ENCODE results near the gene CDT1.

The CDT1 gene

DNA sequence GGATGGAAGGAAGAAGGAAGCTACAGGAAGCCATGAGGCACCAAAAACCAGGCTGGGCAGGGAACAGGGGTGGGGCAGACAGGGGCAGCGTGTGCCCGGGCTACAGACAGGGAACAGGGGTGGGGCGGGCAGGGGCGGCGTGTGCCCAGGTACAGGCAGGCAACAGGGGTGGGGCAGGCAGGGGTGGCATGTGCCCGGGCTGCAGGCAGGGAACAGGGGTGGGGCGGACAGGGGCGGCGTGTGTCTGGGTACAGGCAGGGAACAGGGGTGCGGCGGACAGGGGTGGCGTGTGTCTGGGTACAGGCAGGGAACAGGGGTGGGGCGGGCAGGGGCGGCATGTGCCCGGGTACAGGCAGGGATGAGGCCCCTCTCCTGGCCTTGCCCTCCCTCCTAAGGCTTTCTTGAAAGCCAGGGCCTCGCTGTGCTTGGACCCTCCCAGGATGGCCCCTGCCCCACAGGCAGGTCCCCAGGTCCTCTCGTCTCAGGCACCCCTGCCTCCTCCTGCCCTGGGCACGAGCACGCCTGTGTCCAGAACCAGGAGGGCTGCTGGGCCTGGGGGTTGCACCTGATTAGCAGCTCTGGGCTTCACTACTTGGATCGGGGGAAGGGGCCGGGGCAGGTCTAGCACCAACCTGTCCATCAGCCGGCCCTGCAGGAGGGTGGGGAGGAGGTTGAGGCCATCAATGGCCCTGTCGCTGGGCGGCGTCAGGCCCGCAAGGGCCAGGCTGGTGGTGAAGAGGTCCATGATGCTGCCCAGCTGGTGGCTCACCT lies 22.7 kb downstream of the CDT1 start:
- H3K9me3 Mint-ChIP-seq: no peaks in the 10 kb centered on the region
- H3K4me1 Mint-ChIP-seq: peaks cover 7% of the 10 kb centered on the region
- no peak overlapping the region for H3K4me3 Mint-ChIP-seq
- H3K36me3 Mint-ChIP-seq (ENCODE audit: low read depth): peaks cover 4% of the 10 kb centered on the region
- DNase-seq: no peak
- TF ChIP-seq, protein P1, sequence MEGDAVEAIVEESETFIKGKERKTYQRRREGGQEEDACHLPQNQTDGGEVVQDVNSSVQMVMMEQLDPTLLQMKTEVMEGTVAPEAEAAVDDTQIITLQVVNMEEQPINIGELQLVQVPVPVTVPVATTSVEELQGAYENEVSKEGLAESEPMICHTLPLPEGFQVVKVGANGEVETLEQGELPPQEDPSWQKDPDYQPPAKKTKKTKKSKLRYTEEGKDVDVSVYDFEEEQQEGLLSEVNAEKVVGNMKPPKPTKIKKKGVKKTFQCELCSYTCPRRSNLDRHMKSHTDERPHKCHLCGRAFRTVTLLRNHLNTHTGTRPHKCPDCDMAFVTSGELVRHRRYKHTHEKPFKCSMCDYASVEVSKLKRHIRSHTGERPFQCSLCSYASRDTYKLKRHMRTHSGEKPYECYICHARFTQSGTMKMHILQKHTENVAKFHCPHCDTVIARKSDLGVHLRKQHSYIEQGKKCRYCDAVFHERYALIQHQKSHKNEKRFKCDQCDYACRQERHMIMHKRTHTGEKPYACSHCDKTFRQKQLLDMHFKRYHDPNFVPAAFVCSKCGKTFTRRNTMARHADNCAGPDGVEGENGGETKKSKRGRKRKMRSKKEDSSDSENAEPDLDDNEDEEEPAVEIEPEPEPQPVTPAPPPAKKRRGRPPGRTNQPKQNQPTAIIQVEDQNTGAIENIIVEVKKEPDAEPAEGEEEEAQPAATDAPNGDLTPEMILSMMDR (IDR thresholded peaks at IDR 0.05): no peak
- H3K27me3 Mint-ChIP-seq (ENCODE audit: low read depth, poor library complexity): peaks cover 2% of the 10 kb centered on the region
- no peak overlapping the region for H3K27ac Mint-ChIP-seq

DNA sequence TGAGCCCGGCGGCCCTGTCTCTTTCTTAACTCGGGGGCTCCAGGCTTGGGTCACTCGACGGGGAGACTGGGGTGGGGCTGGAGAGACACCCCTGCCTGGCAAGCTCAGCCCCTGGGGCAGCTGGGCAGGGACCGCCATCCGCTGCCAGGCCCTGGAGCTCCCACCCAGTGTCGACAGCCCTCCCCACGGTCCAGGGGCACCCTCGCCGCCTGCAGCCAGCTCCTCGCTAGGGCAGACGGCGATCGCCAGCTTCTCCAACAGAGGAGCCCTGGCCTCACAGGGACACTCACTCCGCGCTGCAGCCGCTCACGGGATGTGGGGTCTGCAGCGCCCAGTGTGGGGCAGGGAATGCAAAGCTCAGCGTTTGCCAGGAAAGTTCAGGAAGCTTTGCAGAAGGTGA lies 24.1 kb downstream of the CDT1 start:
- Mint-ChIP-seq H3K4me3 (no peak overlapping the region), H3K36me3 (ENCODE audit: low read depth) (peaks cover 4% of the 10 kb centered on the region), H3K27me3 (ENCODE audit: low read depth, poor library complexity) (peaks cover 2% of the 10 kb centered on the region), H3K9me3 (no peaks in the 10 kb centered on the region), H3K4me1 (peaks cover 7% of the 10 kb centered on the region), H3K27ac (peak overlapping the region; percentile 81)
- no peak for DNase-seq
- TF ChIP-seq, protein P1 (IDR thresholded peaks at IDR 0.05): no peak

DNA sequence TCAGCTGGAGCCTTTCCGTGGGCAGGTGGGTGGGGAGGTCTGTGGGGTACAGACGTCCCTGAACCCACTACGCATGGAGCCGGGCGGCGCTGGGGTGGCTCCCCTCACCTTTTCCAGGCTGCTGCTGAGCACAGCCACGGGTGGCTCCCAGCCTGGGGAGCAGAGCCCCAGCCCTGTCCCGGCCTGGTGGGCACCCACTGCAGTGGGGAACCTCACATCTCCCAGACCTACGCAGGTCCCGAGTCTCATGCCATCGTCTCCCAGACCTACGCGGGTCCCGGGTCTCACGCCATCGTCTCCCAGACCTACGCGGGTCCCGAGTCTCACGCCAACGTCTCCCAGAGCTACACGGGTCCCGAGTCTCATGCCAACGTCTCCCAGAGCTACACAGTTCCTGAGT lies 25.1 kb downstream of the CDT1 start:
- Mint-ChIP-seq H3K9me3 (no peaks in the 10 kb centered on the region), H3K4me3 (no peak overlapping the region), H3K27ac (no peak overlapping the region), H3K4me1 (peaks cover 11% of the 10 kb centered on the region), H3K27me3 (ENCODE audit: low read depth, poor library complexity) (peaks cover 5% of the 10 kb centered on the region), H3K36me3 (ENCODE audit: low read depth) (no peaks in the 10 kb centered on the region)
- TF ChIP-seq, protein P1 (IDR thresholded peaks at IDR 0.05): no peak
- no peak for DNase-seq

DNA sequence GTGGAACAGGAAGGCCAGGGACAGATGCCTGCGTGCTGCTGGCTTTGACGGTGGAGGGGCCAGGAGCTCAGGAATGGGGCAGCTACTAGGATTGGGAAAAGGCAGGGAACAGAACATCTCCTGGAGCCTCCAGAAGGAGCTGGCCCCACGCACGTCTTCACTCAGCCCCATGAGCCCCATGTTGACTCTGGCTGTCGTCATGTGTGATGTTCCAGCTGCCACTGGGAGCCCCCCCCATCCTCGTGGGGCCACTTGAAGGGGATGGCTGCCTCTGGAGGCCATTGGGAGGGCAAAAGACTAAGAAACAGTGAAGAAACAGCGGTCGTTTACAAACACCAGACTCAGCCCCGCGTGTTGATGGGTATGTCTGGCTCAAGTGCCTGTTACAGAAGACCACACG lies 26.7 kb downstream of the CDT1 start:
- Mint-ChIP-seq H3K4me3 (no peak overlapping the region), H3K27ac (peak overlapping the region; percentile 78)
- TF ChIP-seq, protein P1 (IDR thresholded peaks at IDR 0.05): no peak

DNA sequence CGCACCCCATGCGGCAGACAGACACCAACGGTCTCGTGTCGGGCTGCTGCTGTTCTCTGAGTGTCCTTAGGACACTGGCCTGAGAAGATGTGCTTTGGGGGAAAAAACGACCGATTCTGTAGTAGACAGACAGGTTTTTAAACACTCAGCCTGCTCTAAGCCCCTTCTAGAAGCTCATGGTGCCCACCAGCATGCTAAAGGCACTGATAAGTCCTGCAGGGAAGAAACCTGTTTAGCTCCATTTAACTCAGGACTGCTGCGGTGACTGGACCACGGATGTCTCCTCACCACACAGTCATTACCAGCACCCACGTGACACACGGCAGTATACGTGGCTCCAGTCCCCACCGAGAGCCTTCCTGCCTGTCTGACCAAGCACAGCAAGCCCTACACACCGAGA lies 27.2 kb downstream of the CDT1 start:
- no peaks in the 10 kb centered on the region for H3K9me3 Mint-ChIP-seq
- H3K4me3 Mint-ChIP-seq: no peak overlapping the region

More for the DNA sequence above, 26.7 kb downstream of the CDT1 start:
- Mint-ChIP-seq H3K4me1 (peaks cover 13% of the 10 kb centered on the region), H3K36me3 (ENCODE audit: low read depth) (no peaks in the 10 kb centered on the region), H3K27me3 (ENCODE audit: low read depth, poor library complexity) (peaks cover 6% of the 10 kb centered on the region), H3K9me3 (no peaks in the 10 kb centered on the region)
- no peak for DNase-seq

More for the DNA sequence above, 27.2 kb downstream of the CDT1 start:
- H3K4me1 Mint-ChIP-seq: peaks cover 13% of the 10 kb centered on the region
- no peak overlapping the region for H3K27ac Mint-ChIP-seq
- DNase-seq: no peak
- TF ChIP-seq, protein P1 (IDR thresholded peaks at IDR 0.05): no peak
- peaks cover 6% of the 10 kb centered on the region for H3K27me3 Mint-ChIP-seq (ENCODE audit: low read depth, poor library complexity)
- H3K36me3 Mint-ChIP-seq (ENCODE audit: low read depth): no peaks in the 10 kb centered on the region
